ENCODE data around the gene NOTCH2.

The NOTCH2 gene

DNA sequence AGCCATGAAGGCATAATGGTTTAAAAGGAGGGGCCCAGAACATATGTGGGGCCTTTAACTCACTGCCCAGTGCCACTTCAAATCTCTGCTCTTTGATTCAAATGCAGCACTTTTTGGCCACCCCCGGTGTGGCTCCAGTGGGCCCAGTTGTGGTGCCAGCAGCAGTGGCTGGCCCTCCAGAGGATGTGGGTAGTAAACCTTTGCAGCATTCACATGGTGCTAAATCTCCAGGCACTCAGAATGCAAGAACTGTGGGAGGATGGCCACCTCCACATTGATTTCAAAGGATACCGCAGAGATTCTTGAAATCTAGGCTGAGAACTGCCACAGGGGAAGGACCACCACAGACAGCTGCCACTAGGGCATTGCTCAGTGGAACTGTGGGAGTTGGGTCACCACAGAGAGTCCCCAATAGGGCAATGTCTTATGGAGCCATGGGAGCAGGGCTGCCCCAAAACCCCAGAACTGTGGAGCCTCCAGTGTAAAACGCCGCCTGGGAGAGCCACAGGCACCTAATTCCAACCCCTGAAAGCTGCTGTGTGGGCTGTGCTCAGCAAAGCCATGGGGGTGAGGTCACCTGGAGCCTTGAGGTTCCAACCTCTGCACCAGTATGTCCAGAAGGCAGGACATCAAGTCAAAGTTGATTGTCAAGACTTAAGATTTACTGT lies 166.6 kb downstream of the NOTCH2 start:
- DNase-seq = no peak

DNA sequence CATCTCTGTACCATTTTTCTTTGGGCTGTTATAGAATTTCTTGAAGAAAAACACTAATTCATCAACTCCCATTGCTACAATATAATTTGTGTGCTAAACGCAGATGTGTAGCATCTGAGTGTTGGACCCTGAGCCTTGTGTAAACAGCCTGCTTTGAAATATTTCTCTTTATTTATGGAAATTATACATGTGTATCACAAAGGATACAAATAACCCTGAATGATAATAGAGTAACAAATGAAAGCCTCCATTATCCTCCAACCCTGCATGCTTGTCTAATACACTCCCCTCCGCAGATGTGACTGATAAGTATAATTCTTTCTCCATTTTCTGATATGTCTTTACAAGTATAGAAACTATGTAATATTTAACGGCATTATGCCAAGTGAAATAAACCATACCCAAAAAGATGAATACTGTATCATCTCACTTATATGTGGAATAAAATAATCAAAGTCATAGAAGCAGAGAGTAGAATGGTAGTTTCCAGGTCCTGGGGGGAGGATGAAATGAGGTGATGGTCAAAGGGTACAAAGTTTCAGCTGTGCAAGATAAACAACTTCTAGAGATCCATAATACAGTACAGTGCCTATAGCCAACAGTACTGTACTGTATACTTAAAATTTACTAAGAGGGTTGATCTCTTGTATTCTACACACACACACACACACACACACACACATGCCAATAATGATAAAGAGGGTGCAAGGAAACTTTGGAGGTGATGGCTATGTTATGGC lies 170.3 kb downstream of the NOTCH2 start:
- no peak for DNase-seq

DNA sequence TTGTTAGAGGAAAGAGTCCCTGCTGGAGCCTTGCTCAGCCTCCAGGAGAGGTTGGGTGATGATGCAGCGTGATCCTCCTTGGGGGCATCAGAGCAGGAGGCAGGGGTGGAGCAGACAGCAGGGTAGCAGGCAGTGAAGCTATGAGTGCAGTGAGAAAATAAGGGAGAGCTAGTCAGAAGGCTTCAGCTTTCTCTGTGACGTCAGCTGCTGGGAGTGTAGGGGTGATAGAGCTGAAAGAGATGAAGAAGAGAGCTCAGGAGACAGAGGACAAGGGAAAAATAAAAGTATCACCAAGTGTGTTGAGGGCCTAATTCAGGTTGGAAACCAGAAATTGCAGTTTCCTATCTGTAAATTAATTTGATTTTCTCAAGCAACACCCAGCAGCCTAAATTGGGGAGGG lies 170.9 kb downstream of the NOTCH2 start:
- no peak for DNase-seq

DNA sequence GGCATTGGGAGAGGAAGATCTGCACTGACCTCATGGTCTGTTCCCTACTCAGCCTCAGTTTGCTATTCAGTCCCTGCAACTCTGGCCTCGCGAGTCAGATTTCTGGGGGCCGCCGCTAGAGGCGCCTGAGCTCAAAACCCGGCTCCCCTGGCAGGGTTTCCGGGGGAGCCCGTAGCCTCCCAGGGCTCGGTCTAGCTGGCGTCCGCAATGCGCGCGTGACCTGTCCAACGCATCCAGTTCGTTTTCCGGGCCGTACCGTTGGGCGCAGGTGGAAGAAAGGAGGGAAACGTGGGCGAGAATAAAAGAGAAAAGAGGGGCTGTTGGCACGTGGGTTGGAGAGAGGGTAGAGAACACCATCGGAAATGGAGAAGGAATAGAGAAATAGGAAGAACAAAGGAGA lies 173.2 kb downstream of the NOTCH2 start, which contains the start of gene ADAM30:
Gene ADAM30 (minus strand): TSS at position 213 of the 400 bp plus-strand sequence. CDS start 179 bp downstream, at position 34.
- no peak for DNase-seq

DNA sequence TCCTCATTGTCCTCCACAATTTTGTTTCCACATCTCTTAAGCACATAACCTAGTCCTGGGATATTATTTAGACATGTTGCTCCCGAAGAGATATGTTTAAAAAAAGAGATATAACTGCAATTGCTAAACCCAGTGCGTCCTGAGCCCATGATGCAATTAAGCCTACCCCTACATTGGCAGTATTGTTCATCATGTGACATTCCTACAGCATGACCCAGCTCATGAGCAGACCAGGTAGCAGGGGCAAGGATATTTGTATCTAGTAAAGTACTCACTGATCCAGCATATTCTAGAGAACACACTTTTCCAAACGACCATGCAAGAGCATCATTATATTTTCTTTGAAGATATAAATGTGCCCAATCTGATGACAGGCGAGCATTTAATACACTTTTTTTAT lies 174.4 kb downstream of the NOTCH2 start:
- no peak for DNase-seq

DNA sequence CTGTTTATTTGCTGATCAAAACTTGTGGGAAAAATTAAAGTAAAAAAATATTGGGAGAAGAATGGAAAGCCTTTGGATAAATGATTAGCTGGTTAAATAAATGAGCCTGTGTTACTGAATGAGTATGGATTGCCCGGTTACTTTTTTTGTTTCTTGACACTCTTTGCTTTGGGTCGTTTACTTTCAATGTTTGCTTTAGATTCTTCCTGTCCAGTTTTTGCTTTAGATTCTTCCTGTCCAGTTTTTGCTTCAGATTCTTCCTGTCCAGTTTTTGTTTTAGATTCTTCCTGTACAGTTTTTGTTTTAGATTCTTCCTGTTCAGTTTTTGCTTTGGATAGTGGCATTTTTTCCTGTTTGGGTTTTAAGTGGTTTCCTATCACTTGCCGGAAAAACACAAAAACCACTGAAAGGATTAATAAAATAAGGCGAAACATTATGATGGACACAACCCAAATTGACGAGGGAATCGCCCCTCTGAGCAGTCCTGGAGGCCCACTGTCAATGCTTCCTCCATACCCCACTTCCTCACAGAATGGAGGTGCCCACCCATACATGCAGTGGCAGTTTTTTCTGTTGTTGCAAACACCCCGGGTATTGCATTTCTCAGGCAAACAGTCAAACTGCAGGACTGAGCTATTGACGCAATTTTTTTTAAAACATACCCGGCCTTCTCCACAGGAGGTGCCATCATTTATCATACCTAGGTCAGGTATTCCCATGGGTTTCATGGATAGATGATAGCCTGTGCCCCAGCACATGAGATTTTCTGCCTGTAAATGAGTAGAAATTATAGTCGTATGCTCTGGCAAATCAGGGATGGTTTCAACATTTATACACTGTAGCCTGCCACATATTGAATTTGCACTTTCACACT lies 175.4 kb downstream of the NOTCH2 start:
- DNase-seq = no peak

DNA sequence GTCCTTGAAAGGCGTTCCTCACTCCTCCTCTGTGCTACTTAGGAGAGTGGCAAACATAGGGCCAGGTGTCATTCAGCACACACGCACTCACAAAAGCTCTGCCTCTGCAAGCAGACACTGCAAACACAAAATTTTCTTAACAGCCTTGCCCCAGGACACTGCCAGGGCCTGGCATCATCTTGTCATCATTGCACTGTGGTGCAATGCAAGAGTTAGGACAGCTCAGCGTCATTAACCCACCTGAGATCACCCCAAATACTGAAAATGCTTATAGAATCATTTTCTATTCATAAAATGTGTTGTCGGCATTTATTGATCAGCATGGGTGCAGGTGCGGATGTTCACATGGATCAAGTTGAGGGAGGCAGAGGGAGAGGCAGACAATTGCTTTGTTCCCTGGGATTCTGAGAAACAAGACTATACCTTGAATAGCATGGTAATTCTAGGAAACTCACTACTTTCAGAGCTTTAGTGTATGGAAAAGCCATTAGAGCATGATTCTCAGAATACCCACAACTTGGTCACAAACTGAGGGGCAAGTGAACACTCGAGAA lies 176.1 kb downstream of the NOTCH2 start:
- no peak for DNase-seq

DNA sequence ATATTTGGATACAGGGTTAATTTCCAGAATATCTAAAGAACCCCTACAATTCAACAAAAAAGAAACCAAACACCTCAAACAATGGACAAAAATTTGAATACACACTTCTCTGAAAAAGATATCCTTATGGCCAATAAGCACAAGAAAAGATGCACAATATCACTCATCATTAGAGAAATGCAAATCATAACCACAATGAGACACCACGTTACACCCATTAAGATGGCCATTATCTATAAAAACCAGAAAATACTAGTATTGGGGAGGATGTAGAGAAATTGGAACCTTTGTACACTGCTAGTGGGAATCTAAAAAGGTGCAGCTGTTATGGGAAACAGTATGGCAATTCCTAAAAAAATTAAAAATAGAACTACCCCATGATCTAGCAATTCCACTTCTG lies 178.1 kb downstream of the NOTCH2 start:
- no peak for DNase-seq

DNA sequence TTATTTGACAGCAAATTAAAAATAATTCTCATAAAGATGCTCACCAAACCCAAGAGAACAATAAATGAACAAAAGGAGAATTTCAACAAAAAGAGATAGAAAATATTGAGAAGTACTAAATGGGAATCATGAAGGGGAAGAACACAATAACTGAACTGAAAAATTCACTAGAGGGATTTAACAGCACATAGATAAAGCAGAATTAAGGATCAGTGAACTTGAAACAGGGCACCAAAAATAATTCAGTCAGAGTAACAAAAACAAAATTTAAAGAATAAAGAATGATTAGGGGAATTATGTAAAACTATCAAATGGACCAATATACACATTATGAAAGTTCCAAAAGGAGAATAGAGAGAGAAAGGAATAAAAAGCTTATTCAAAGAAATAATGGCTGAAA lies 181.0 kb downstream of the NOTCH2 start:
- DNase-seq = no peak

DNA sequence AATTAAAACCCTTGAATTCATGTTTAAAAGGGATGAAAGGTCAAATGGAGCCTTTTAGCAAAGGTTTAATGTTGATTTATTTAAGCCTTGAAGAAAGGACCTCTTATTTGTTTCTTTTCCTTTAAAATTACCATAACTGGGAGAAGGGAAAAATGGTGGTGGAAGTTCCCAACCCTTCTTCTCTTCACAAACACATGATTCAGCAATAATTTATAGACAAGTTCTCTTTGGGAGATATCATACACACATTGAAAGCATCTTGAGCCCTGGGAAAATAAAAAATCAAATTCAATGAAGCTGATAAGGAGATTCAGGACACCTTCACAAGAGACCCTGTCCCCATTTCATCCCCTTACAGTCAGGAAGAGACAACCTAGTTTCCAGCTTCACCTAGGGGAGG lies 182.0 kb downstream of the NOTCH2 start:
- DNase-seq = no peak

DNA sequence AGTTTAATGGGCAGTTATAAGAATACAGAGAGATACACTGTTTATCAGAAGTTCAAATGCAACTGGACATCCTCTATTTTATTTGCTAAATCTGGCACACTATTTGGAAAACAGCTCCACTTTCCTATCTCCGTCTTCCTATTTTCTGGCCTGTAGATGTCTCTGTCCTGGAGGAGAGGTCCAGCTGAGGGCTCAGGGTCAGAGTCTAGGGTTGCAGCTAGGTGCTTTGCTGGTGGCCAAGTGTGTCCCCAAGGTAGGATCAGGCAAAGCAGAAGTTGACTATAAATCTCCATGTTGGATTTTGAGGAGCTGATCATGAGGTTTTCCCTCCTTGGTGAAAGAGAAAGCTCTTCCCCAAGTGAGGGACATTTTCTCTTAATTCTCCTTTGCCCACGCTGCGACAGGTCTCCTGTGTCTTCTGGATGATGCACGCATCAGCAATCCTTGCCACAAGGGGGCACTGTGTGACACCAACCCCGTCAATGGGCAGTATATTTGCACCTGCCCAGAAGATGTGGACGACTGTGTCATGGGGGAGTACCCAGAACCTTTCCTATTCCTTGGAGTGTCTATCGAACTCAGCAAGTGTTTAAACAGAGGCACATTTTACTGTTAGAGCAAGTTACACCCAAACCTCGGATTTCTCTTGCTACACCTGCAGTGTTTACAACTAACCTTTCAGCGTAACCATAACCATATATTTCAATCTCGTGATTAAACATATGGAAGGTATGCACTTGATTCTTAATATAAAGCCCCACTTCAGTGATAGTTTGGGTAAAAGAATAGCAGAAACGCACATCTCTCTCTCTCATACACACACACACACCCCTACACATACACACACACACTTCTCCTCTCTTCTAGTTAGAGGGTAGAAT lies 183.3 kb downstream of the NOTCH2 start:
- peak; percentile 31 for DNase-seq

DNA sequence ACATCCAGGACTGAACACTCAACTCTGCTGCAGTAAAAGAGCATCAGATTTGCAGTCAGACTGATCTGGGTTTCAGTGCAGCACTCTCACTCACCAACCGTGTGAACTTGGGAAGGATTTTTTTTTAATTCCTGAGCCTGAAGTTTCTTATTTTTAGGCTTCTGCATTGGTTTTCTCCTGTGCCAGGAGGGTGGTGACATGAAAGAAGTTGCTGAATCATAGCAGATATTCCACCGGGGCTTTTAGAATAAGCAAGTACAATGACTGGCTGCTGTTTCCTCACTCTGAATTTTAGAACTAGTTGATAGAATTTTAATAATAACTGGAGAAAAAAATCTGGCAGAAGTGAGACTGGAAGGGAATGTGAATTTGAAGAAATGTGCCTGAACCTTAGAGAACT lies 184.8 kb downstream of the NOTCH2 start:
- no peak for DNase-seq

DNA sequence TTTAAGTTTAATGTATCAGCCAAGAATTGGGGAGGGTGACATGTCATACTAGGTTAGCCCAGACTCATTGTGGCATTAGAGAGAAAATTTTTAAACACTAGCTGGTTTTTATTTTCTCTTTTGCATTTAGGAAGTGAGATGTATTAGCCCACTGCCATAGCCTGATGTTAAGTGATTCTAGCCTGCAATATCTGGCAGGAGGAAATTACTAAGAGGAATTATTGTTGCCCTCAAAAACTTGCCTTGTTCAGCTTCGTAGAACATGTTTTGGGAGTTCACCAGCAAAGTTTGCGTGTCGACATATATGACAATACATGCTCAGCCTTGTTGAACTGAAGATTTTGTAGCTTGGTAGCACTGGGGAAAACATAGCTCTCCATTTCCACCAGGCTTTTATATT lies 185.6 kb downstream of the NOTCH2 start:
- DNase-seq = no peak

DNA sequence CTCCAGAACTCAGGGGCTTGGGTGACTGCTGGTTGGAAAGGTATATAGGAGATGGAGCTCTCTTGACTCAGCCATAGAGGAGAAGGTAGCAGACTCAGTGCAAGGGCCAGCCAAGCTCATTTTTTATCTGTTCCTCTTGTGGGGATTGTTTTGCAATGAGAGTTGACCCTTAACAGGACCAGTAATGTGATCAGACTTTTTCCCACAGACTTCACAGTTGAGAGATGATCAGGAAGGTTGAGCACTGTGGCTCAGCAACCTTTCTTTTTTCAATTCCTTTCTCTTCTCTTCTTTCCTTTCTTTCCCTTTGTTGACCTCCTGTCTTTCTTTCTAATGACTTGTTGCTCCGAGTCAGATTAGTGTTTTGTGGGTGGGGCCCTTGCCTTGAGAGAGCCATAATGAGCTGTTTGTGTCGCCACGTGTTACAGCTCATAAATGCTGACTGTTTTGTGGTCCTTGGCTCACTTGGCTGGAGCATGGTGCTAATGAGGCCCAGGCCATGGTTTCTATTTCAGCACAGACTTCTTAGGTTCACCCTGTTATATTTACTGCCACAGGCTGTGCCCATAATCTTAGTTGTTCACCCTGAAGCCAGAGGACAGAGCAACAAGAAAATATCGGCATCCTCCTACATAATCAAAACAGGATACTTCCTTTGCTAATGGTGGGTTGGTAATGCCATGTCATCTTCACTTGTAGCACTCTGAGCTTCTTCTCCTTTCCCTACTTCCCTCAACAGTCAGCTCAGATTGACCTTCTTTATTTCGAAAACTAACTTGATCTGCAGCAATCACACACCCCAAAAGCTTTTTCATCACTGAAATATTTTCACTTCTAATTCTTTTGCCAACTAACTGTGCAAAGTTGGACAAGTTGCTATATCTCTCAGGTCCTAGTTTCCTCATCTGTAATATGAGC lies 187.1 kb downstream of the NOTCH2 start:
- no peak for DNase-seq

DNA sequence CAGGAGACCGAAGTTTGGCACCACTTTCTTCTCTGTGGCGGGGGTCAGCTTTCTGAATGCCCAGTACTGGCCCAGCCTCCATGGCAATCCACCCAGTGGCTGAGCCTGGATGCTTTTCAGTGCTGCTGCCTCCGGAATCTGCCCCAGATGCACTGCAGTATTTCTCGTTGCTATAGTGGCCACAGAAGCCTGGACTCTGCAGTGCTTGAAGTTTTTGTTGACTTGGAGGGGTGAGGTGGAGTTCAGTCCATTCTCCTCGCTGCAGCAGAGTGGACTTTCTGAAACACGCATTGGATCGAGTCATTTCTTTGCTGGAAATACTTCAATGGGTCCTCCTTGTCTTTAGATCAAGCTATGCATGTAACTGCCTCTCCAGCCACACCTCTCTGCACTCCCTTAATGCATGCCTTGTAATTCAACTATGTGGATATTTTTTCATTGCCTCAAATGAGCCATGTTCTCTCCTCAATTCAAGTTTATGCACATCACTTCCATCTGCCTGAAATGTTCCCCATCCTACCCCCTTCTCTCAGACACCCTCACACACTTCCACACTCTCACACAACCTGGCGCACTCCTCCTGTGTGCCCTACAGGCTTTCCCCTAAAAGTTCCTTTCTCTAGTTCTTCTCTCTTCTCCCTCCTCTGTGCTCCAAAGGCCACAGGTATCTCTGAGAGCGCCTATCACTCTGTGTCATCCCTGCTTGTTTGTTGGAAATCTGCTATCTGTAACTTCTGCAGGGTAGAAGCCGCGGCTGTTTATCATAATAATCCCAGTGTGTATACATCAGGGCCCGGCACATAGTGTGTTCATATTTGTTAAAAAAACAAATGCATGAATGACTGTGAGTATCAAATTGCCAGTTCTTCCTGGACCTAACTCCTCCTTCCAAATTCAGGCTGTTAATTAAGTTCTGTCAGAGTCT lies 189.7 kb downstream of the NOTCH2 start:
- DNase-seq = no peak

DNA sequence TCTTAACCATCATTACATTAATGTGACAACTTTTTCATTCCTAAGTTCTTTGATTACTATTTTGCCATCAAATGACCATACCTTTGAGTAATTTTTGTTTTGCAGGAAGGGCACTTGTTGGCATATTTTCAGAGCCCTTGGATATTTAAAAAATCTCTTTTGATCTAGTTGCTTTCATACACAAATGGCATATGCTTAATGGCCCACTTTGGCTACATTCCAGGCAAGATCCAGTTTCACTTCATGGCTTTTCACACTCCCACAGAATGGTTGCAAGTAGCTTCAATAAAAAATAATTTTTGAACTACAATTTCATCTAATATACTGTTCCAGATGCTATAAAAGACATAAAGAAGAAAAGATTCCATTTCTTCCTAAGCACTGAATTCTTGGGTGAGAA lies 191.3 kb downstream of the NOTCH2 start:
- no peak for DNase-seq

DNA sequence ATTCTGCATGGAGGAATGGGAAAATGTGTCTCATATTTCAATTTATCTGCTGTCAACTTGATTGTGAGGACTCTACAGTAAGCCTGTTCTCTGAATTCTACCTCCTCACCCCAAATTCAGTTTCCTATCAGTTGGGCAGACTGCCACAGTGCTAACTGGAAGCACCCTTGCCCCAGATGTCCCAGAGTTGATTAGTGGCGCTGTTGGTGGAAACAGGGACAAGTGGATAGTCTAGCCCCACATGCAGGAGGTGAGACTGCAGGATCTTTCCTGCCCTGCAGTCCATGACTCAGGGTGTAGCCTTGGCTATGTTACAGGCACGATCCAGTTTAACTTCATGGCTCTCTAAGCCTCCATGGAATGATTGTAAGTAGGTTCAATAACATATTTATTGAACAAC lies 195.3 kb downstream of the NOTCH2 start:
- no peak for DNase-seq

DNA sequence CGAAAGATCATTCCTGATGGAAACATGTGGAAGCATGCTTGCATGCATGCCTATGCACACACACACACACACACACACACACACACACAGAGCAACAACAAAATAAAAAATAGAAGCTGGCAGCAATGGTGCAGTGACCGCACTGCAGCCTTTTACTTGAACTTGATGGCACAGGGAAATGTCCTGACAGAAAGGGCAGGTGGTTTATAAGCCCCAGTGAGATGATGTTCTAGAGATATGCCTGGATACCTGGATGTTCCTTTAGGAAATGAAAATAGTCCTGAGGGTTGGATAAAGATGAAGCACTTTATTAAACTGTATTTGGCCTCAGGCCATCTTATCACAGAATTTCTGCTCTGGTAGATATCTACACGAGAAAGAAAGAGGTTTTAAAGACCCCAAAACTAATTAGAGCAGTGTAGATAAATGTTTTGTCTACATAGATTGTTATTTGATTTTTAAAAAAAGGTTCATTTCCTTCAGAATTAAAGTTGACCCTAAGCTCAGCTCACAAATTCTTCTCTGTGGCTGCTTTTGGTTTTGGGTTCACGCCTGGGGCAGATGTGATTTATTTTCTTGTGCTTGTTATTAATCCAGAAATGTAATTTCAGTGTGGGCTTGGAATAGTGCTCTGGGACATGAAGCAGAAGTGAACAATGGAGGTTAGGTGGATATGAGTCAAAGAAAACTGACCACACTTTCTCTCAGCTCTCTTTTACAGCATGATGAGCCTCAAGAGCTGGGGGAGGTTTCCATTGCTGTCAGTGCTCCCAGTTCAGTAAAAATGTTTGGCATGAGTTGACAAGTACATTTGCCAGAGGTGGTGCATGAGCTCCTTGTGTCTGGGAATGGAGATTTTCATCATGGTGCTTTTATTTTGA lies 196.1 kb downstream of the NOTCH2 start:
- no peak for DNase-seq

DNA sequence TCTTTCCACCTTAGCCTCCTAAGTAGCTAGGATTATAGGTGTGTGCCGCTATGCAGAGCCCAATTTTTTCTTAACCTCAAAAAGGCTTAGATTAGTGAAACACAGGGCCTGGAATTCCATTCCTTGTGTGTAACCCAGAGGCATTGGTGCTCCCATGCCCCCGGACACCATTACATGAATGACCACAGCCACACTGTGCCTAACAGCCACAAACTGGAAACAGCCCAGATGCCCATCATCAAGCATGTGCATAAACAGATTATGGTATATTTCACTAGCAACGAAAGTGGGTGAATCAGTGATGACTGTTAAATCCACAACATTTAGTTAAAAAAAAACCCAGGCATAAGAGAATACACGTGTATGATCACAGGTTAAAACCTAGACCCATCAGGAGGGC lies 197.6 kb downstream of the NOTCH2 start:
- DNase-seq = no peak
